GM18951 (cell line): ENCODE measurements around the gene EFL1.

Experiments used
- POLR2A ChIP-seq: IDR thresholded peaks from 4 replicates; pipeline ENCODE4 v1.6.1; 2011; ENCODE audit warnings: mild to moderate bottlenecking; ENCODE audit not compliant: insufficient read length, insufficient read depth; ENCODE audit errors: extremely low read depth
- in situ Hi-C: fragments of 300-500 bp; cut with MboI; formaldehyde crosslinking; loops from one replicate; pipeline ENCODE4 v1.12.0; 2022; ENCODE audit warnings: low sequenced_read_pairs, mixed read lengths, inconsistent platforms; ENCODE audit not compliant: unreplicated experiment

Gene EFL1

GRCh38 chr15:82134461-82134860, 128.1 kb downstream of the EFL1 start:
- TF ChIP-seq POLR2A = no peak
- in situ Hi-C loops = no loop called here

GRCh38 chr15:82133251-82133650, 129.3 kb downstream of the EFL1 start:
- TF ChIP-seq POLR2A = no peak
- in situ Hi-C loops = no loop called here

DNA sequence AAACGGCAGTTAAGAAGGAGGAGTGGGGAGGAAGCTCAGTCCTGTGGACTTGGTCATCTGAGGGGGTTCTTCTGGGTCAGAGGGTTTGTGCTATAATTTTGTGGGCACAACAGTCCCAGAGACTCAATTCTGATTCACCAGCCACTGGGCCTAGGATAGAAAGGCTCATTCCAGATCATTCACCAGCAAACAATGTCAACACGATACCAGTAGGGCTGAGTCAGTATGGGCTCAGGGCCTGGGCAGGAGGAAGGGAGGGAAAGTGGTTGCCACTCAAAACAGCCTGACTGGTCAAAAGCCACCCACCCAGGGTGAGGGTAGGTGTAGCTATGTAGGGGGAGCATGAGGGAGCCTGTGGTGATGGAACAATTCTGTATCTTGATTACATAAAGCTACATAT, 129.8 kb downstream of the EFL1 start:
- no peak for TF ChIP-seq POLR2A
- in situ Hi-C loops = no loop called here

- in situ Hi-C loops = no loop called here
- no peak for TF ChIP-seq POLR2A
Measured at GRCh38 chr15:82132096-82132495, 130.4 kb downstream of the EFL1 start.

DNA sequence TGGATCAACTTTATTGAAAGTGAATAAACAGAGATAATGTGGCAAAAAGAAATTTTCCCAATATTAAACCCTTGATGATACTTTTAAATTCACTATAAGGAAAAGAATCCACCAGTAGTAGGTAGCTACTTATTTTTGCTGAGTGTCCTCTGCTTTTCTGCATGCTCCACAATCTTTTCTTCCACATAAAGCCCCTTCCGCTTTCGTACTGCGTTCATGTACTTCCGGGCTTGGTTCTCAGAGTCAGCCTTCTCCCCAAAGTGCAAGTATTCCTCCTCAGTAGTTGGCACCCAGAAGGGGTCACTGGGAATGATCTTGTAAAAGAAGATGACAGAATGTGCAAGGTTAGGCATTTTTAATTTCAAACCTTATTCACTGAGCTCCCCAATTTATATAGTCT, 132.3 kb downstream of the EFL1 start:
- in situ Hi-C loops = no loop called here
- TF ChIP-seq POLR2A = no peak

DNA sequence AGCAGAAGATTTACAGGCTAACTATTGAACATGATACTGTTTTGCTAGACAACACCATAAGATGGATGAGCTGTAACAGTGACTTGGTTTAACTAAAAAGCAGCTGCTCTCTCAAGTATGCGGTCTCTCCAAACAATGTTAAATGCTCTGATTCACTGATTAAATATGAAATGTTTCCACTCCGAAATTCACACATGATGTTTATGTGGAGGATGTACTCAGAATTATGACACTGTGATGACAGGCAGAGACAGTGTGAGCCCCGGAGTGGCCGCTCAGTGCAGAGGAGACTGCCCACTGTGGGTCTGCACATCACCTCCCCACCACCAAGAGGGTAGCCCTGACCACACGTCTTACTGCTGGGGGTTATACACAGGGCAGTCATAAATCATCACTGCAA, 132.8 kb downstream of the EFL1 start:
- in situ Hi-C loops = no loop called here
- TF ChIP-seq POLR2A = no peak

- in situ Hi-C loops = no loop called here
- no peak for TF ChIP-seq POLR2A
Measured at GRCh38 chr15:82129149-82129692, 133.3 kb downstream of the EFL1 start.

GRCh38 chr15:82128401-82129148, 134.0 kb downstream of the EFL1 start:
- TF ChIP-seq POLR2A = no peak

GRCh38 chr15:82127581-82127980, 135.0 kb downstream of the EFL1 start:
- no peak for TF ChIP-seq POLR2A
- in situ Hi-C loops = no loop called here

More at GRCh38 chr15:82128401-82129148, 134.0 kb downstream of the EFL1 start:
- in situ Hi-C loops = no loop called here

- no peak for TF ChIP-seq POLR2A
- in situ Hi-C loops = no loop called here
Measured at GRCh38 chr15:82126346-82126745, 136.2 kb downstream of the EFL1 start.

DNA sequence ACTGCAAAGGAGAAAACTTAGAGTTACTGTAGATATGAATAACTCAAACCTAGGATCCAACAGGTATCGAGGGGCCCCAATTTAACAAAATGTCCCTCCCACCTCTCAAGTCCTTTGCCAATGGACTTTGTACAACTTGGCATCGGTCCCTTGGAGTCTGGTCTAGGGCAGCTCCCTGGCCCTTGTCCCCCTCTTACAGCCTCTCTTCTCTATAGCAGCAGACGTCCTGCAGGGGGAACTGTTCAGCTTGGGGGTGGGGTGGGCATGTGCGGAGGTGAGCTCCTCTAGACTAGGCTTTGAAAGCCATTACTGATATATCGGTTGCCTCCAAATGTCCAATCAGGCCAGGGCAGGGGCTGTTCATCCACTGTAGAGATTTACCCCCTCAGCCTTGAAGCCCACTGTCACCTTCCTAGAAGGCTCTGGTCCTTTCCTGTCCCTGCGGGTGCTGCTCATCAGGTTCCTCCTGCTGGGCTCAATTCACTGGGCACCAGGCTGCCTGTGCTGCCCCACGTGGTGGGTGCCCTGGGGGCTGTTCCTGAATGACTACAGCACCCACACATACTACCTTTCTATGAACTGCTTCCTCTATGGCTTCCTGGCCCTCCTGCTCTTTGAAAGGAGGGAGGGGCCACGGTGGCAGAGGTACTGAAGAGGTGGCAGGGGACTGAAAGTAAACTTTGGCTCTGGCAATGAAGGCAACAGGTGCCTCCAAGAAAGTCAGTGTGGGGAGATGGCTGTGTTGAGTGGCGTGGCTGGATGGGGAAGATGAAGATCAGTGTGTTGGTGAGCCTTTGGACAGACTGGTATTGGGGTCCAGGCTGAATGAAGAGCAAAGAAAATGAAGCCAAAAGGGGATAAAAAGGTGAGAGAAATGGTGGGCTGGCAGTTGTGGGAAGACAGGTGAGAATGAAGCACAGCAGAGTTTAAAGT, 137.9 kb downstream of the EFL1 start:
- in situ Hi-C loops = no loop called here
- no peak for TF ChIP-seq POLR2A

DNA sequence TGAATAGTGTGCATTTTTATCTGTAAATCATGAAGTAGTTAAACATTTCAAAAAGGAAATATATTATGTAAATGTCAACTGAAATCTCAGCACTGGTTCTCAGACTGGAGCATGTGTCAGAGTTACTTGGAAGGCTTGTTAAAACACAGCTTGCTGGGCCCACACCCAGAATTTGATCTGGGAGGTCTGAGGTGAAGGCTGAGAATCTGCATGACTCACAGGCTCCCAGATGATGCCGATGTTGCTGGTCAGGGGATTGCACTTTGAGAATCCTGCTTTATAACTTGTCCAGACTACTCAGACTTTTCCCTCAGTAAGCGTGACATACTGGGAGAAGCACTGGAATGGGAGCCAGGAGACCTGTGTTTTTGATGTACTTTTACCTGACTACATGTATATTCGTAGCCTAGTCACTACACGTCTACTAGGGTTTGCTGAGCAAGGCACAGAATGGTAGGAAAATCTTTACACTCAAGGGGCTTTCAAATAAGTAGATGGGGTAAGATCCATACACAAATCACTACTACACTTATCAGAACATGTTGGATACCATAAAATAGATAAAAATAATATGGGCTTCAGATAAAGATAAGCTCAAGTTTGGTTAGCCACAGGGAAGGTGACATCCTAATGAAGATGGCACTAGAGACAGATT, 139.7 kb downstream of the EFL1 start:
- in situ Hi-C loops = no loop called here
- TF ChIP-seq POLR2A = no peak

GRCh38 chr15:82118040-82118439, 144.5 kb downstream of the EFL1 start:
- in situ Hi-C loops = no loop called here
- TF ChIP-seq POLR2A = no peak
